ENCODE results near the gene NR6A1.

NR6A1 gene

GRCh38 chr9:124758061-124758460 lies 13.1 kb downstream of the NR6A1 start:
- H3K4me3 ChIP-seq (ENCODE audit: low read depth, low read length), result no peak overlapping the region
- H3K27ac ChIP-seq, result no peak overlapping the region
- in situ Hi-C loops (cut with HindIII; ENCODE audit: low pct_ligation_motif_present, low sequenced_read_pairs), result no loop called here
- H3K36me3 ChIP-seq (replicated peaks), result no peaks in the 10 kb centered on the region
- TF ChIP-seq CTCF (IDR thresholded peaks at IDR 0.05; ENCODE audit: low read depth, low read length, missing control alignments), result no peak
- DNase-seq, result no peak
- peaks cover 3% of the 10 kb centered on the region for H3K27me3 ChIP-seq (replicated peaks)

- TF ChIP-seq CTCF (IDR thresholded peaks at IDR 0.05; ENCODE audit: low read depth, low read length, missing control alignments), result no peak
- Histone ChIP-seq H3K27ac (no peak overlapping the region), H3K4me3 (ENCODE audit: low read depth, low read length) (no peak overlapping the region), H3K36me3 (replicated peaks) (no peaks in the 10 kb centered on the region), H3K27me3 (replicated peaks) (peaks cover 3% of the 10 kb centered on the region)
- DNase-seq, result no peak
- in situ Hi-C loops (cut with HindIII; ENCODE audit: low pct_ligation_motif_present, low sequenced_read_pairs), result no loop called here
These were observed 13.5 kb downstream of the NR6A1 start for GRCh38 chr9:124757616-124758015.

- no peaks in the 10 kb centered on the region for H3K27me3 ChIP-seq (replicated peaks)
- no peak for TF ChIP-seq CTCF (IDR thresholded peaks at IDR 0.05; ENCODE audit: low read depth, low read length, missing control alignments)
- in situ Hi-C loops (cut with HindIII; ENCODE audit: low pct_ligation_motif_present, low sequenced_read_pairs), result no loop called here
- no peak overlapping the region for H3K4me3 ChIP-seq (ENCODE audit: low read depth, low read length)
- no peak for DNase-seq
- no peak overlapping the region for H3K27ac ChIP-seq
- H3K36me3 ChIP-seq (replicated peaks), result no peaks in the 10 kb centered on the region
These were observed 15.1 kb downstream of the NR6A1 start for GRCh38 chr9:124756011-124756410.

GRCh38 chr9:124755061-124755460 lies 16.1 kb downstream of the NR6A1 start:
- Histone ChIP-seq H3K4me3 (ENCODE audit: low read depth, low read length) (no peak overlapping the region), H3K36me3 (replicated peaks) (no peaks in the 10 kb centered on the region), H3K27me3 (replicated peaks) (no peaks in the 10 kb centered on the region), H3K27ac (no peak overlapping the region)
- DNase-seq, result no peak
- in situ Hi-C loops (cut with HindIII; ENCODE audit: low pct_ligation_motif_present, low sequenced_read_pairs), result no loop called here
- no peak for TF ChIP-seq CTCF (IDR thresholded peaks at IDR 0.05; ENCODE audit: low read depth, low read length, missing control alignments)

- peak; percentile 40 for DNase-seq
- Histone ChIP-seq H3K27me3 (replicated peaks) (no peaks in the 10 kb centered on the region), H3K27ac (no peak overlapping the region), H3K4me3 (ENCODE audit: low read depth, low read length) (no peak overlapping the region), H3K36me3 (replicated peaks) (no peaks in the 10 kb centered on the region)
- peak; percentile 81 for TF ChIP-seq CTCF (IDR thresholded peaks at IDR 0.05; ENCODE audit: low read depth, low read length, missing control alignments)
- in situ Hi-C loops (cut with HindIII; ENCODE audit: low pct_ligation_motif_present, low sequenced_read_pairs), result no loop called here
These were observed 16.8 kb downstream of the NR6A1 start for GRCh38 chr9:124754289-124754688.

- no peaks in the 10 kb centered on the region for H3K27me3 ChIP-seq (replicated peaks)
- no peak for DNase-seq
- no peak overlapping the region for H3K27ac ChIP-seq
- H3K4me3 ChIP-seq (ENCODE audit: low read depth, low read length), result no peak overlapping the region
- in situ Hi-C loops (cut with HindIII; ENCODE audit: low pct_ligation_motif_present, low sequenced_read_pairs), result no loop called here
- H3K36me3 ChIP-seq (replicated peaks), result no peaks in the 10 kb centered on the region
- TF ChIP-seq CTCF (IDR thresholded peaks at IDR 0.05; ENCODE audit: low read depth, low read length, missing control alignments), result no peak
These were observed 18.1 kb downstream of the NR6A1 start for GRCh38 chr9:124752967-124753366.
